VCaP (cell line): ENCODE measurements around the gene SPATA6.

ENCODE experiments used
- H3K27ac ChIP-seq: fragments of 450-650 bp; 2 replicates; pipeline ENCODE4 v1.5.1; 2017
- CTCF ChIP-seq: fragments of 450-650 bp; conservative IDR thresholded peaks from 2 replicates; pipeline ENCODE4 v1.5.1; 2017; ENCODE audit warnings: mild to moderate bottlenecking, moderate library complexity

Gene SPATA6

DNA sequence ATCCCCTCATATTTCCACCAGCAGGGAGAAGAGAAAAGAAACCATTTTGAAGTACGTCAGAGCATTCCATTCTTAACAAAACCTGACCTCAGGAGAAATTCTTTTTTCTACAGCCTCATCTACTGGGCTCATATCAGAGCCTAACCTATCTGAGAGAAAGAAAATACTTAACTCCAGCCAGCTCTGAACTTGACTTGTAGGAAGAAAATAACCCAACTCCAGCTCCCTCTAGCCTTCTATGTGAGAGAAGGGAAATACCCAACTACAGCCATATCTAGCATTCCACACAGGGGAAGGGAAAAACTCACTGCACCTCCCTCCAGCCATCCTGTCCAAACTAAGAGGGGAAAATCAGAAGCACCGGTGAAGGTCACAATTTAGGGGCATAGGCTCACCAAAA is 57.7 kb downstream of the SPATA6 start:
- no peak for TF ChIP-seq CTCF

GRCh38 chr1:48405940-48406339 is 66.1 kb downstream of the SPATA6 start:
- TF ChIP-seq CTCF, result no peak
- H3K27ac ChIP-seq, result no peak overlapping the region

More for the DNA sequence above, 57.7 kb downstream of the SPATA6 start:
- no peak overlapping the region for H3K27ac ChIP-seq

DNA sequence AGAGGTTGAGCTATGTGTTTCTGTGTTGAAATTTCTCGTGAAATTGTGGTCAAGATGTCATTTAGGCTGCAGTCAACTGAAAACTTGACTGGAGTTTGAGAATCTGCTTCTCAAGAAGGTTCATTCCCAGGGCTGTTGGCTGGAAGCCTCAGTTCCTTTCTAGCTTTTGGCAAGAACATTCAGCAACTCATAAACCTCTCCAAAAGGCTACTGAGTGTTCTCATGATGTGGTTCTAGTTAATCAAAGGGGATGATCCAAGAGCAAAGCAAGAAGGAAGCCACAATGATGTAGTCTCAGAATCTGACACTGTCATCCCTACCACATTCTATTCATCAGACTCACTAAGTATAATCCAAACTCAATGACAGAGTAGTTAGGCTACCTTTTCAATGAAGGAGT is 66.6 kb downstream of the SPATA6 start:
- H3K27ac ChIP-seq, result no peak overlapping the region
- no peak for TF ChIP-seq CTCF

GRCh38 chr1:48402599-48402998 is 69.4 kb downstream of the SPATA6 start:
- no peak overlapping the region for H3K27ac ChIP-seq
- no peak for TF ChIP-seq CTCF

- no peak for TF ChIP-seq CTCF
- no peak overlapping the region for H3K27ac ChIP-seq
Observed at GRCh38 chr1:48396208-48396607, 75.8 kb downstream of the SPATA6 start.

DNA sequence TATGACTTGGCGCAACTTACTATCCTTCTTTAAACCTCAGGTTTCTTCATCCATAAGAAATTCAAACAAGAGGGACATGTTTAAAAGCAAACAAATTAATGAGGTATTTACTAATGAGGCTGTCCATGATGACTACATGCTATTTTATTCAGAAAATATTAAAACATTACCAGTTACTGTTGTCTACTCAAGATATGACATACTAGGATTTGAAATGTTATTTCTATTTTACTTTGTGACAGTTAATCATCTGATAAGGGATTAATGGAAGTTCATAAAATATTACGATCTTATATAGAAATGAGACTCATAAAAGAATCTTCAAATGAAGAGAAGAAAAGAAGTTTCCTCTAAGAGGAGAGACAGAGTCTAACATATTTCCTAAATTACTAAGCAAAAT is 80.1 kb downstream of the SPATA6 start:
- H3K27ac ChIP-seq, result no peak overlapping the region; the same call in 1 of the 2 replicates
- no peak for TF ChIP-seq CTCF

- no peak for TF ChIP-seq CTCF
Observed at GRCh38 chr1:48387409-48387808, 84.6 kb downstream of the SPATA6 start.

DNA sequence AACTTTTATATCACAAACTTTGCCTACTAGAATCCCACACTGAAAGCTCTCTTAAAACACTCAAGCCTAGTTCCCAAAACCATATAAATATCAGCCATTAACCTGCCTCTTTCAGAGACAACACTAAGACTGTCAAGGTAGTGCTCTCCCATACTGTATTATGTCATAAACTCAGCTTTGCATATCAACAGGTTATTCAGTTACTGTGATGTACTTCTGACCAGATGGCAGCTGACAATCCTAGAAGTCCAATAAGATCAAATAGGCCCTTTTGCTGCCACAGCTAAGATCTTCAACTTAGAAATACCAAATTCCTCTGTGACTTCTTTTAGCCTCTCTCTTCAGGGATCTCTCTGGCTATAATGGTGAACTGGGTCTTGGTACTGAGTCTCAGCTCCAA is 97.2 kb downstream of the SPATA6 start:
- H3K27ac ChIP-seq, result no peak overlapping the region
- no peak for TF ChIP-seq CTCF

More at GRCh38 chr1:48387409-48387808, 84.6 kb downstream of the SPATA6 start:
- H3K27ac ChIP-seq, result no peak overlapping the region
